Measurements from ENCODE around the gene UNCX. TPM values are rescaled to one million over a fixed set of nuclear protein-coding genes. Genes with fewer than 3 reads are reported as not detected.

UNCX gene
- total and polyA plus RNA-seq, 2 of the 4 experiments (the other 2 are of a cell fraction): not detected

GRCh38 chr7:1271046-1271445 lies 38.4 kb downstream of the UNCX start:
- in situ Hi-C loops (cut with MboI; ENCODE audit: low sequenced_read_pairs): no loop called here
- CTCF ChIA-PET: no interaction called here
- no TSS peak for BruUV-seq (replicated peaks)

More at GRCh38 chr7:1271046-1271445, 38.4 kb downstream of the UNCX start:
- Histone ChIP-seq H3K4me3 (ENCODE audit: insufficient read depth, low read depth, low read length) (no peak overlapping the region), H3K18ac (ENCODE audit: low read depth, low read length) (no peak overlapping the region), H3K4ac (ENCODE audit: low read depth, low read length) (no peak overlapping the region), H2BK120ac (ENCODE audit: low read depth, low read length) (no peak overlapping the region), H3K56ac (ENCODE audit: extremely low read depth, insufficient read depth, low read length) (no peak overlapping the region), H3K27ac (ENCODE audit: insufficient read depth, low read length) (no peak overlapping the region), H2AK5ac (ENCODE audit: low read depth, low read length) (no peak overlapping the region), H4K8ac (ENCODE audit: low read depth in 2 of 2, low read length in 2 of 2) (no peak overlapping the region), H3K27me3 (ENCODE audit: control insufficient read depth, insufficient read depth, low read length) (peaks cover 37% of the 10 kb centered on the region), H2BK20ac (ENCODE audit: low read depth, low read length) (no peak overlapping the region), H3K9me3 (ENCODE audit: control insufficient read depth, insufficient read depth, low read length) (peaks cover 3% of the 10 kb centered on the region; the same call in 1 of the 2 replicates), H2AFZ (replicated peaks; ENCODE audit: low read length, poor library complexity) (no peak overlapping the region), H4K91ac (ENCODE audit: insufficient read depth, low read depth, low read length) (no peak overlapping the region), H3K9ac (ENCODE audit: low read depth, low read length) (no peak overlapping the region), H3K4me2 (ENCODE audit: low read depth, low read length) (no peak overlapping the region), H2BK5ac (ENCODE audit: low read depth, low read length, poor library complexity, severe bottlenecking) (no peak overlapping the region), H3K14ac (replicated peaks; ENCODE audit: low read depth, low read length) (no peak overlapping the region), H2BK15ac (ENCODE audit: low read depth, low read length) (no peak overlapping the region), H3K23ac (ENCODE audit: low read depth, low read length) (no peak overlapping the region), H3K9me1 (ENCODE audit: insufficient read depth, low read length) (no peaks in the 10 kb centered on the region), H2AK9ac (replicated peaks; ENCODE audit: low read depth, low read length, poor library complexity) (no peak overlapping the region), H4K5ac (ENCODE audit: low read depth, low read length) (no peak overlapping the region), H3K79me1 (ENCODE audit: low read depth in 1 of 2, low read length in 2 of 2) (no peaks in the 10 kb centered on the region), H3K4me1 (ENCODE audit: control insufficient read depth, insufficient read depth, low read length) (no peaks in the 10 kb centered on the region), H3K36me3 (ENCODE audit: control insufficient read depth, insufficient read depth, low read length) (no peaks in the 10 kb centered on the region), H4K20me1 (ENCODE audit: insufficient read depth, low read length) (no peaks in the 10 kb centered on the region)
- POLR2A ChIA-PET (ENCODE audit: unreplicated experiment): no interaction called here
- WGBS, 2 experiments (ENCODE audit: extremely low coverage in 2 of 2, insufficient read length in 1 of 2): 70% methylated on average over 6 of the region's 14 CpGs; no CpG with 5 or more reads in 1 of the 2 experiments
- ATAC-seq (ENCODE audit: low read depth): no peak
- dilution Hi-C loops (cut with HindIII; ENCODE audit: low sequenced_read_pairs, unreplicated experiment) (no loop called here), intact Hi-C loops (cut with micrococcal nuclease) (no loop called here)
- TF ChIP-seq, protein P1, sequence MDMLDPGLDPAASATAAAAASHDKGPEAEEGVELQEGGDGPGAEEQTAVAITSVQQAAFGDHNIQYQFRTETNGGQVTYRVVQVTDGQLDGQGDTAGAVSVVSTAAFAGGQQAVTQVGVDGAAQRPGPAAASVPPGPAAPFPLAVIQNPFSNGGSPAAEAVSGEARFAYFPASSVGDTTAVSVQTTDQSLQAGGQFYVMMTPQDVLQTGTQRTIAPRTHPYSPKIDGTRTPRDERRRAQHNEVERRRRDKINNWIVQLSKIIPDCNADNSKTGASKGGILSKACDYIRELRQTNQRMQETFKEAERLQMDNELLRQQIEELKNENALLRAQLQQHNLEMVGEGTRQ (IDR thresholded peaks at IDR 0.05; ENCODE audit: low read depth, low read length): no peak
- TF ChIP-seq, protein P2, sequence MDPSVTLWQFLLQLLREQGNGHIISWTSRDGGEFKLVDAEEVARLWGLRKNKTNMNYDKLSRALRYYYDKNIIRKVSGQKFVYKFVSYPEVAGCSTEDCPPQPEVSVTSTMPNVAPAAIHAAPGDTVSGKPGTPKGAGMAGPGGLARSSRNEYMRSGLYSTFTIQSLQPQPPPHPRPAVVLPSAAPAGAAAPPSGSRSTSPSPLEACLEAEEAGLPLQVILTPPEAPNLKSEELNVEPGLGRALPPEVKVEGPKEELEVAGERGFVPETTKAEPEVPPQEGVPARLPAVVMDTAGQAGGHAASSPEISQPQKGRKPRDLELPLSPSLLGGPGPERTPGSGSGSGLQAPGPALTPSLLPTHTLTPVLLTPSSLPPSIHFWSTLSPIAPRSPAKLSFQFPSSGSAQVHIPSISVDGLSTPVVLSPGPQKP (IDR thresholded peaks at IDR 0.05; ENCODE audit: borderline replicate concordance, low read depth, low read length): no peak
- TF ChIP-seq RAD21 (IDR thresholded peaks at IDR 0.05; ENCODE audit: low read length) (no peak), MXI1 (IDR thresholded peaks at IDR 0.05; ENCODE audit: borderline replicate concordance, low read depth, low read length) (no peak)
- no peak for DNase-seq

Measured in IMR-90 (cell line).